ENCODE data around the gene ATG16L2.
"Not testable (repeated sequence)": the region's sequence is repeated elsewhere in the genome, so short reads cannot be mapped to it uniquely, and the experiment has no call there.

DNA sequence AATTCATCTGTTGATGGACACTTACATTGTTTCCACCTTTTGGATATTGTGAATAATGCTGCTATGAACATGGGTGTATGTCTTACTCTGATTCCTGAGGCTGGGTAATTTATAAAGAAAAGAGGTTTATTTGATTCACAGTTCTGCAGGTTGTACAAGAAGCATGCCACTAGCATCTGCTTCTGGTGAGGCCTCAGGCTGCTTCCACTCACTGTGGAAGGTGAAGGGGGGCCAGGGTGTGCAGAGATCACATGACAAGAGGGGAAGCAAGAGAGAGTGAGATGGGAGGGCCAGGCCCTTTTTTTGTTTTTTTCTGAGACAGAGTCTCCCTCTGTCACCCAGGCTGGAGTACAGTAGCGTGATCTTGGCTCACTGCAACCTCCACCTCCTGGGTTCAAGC is 7.8 kb upstream of the ATG16L2 start:
- TF ChIP-seq, protein P1, sequence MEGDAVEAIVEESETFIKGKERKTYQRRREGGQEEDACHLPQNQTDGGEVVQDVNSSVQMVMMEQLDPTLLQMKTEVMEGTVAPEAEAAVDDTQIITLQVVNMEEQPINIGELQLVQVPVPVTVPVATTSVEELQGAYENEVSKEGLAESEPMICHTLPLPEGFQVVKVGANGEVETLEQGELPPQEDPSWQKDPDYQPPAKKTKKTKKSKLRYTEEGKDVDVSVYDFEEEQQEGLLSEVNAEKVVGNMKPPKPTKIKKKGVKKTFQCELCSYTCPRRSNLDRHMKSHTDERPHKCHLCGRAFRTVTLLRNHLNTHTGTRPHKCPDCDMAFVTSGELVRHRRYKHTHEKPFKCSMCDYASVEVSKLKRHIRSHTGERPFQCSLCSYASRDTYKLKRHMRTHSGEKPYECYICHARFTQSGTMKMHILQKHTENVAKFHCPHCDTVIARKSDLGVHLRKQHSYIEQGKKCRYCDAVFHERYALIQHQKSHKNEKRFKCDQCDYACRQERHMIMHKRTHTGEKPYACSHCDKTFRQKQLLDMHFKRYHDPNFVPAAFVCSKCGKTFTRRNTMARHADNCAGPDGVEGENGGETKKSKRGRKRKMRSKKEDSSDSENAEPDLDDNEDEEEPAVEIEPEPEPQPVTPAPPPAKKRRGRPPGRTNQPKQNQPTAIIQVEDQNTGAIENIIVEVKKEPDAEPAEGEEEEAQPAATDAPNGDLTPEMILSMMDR (optimal IDR thresholded peaks at IDR 0.05 in 1 of 3, IDR thresholded peaks at IDR 0.05 in 1 of 3, conservative IDR thresholded peaks at IDR 0.05 in 1 of 3; ENCODE audit: extremely low read depth in 1 of 3, insufficient read depth in 2 of 3, low read length in 3 of 3): not testable (repeated sequence)
- not testable (repeated sequence) for TF ChIP-seq EZH2 (IDR thresholded peaks at IDR 0.05; ENCODE audit: low read length)

Measured in keratinocyte (primary cell).